Panc1 (cell line): ENCODE measurements around the gene TRIM2. TPM values are rescaled to one million over a fixed set of nuclear protein-coding genes. Genes with fewer than 3 reads are reported as not detected.

Source experiments
- ATAC-seq: fragments of 200-7000 bp; cut with Tn5 transposase; 2 replicates; pipeline ENCODE4 v1.9.1; 2020; ENCODE audit warnings: mild to moderate bottlenecking, moderate library complexity
- BruUV-seq: library from RNA; stranded (reverse); fragments of 400-500 nt; replicated peaks from 2 replicates; lab custom pipeline; 2021; lab: Mats Ljungman, UMichigan
- CTCF ChIA-PET: fragments of 300-600 bp; sonication (Branson Sonifier 250); formaldehyde crosslinking; loops from one replicate; lab custom pipeline; 2022; ENCODE audit warnings: antibody characterized with exemption; lab: Charles Lee
- POLR2A ChIA-PET: fragments of 300-600 bp; sonication (Branson Sonifier 250); formaldehyde crosslinking; loops from one replicate; lab custom pipeline; 2022; ENCODE audit warnings: antibody characterized with exemption; lab: Charles Lee
- DNase-seq: peaks from one replicate; pipeline ENCODE4 v3.0.0-alpha.2; 2010; ENCODE audit warnings: low read depth, low spot score
- H3K27ac ChIP-seq: 2 replicates; pipeline ENCODE4 v1.5.1; 2011; ENCODE audit warnings: mild to moderate bottlenecking, low read length, inconsistent platforms
- H3K27me3 ChIP-seq: fragments of 200-500 bp; sonication (Bioruptor generic); 2 replicates; pipeline ENCODE4 v1.6.0; 2014; ENCODE audit warnings: low read length, inconsistent platforms; ENCODE audit not compliant: control insufficient read depth, insufficient read depth
- H3K36me3 ChIP-seq: fragments of 200-500 bp; sonication (Bioruptor generic); 2 replicates; pipeline ENCODE4 v1.5.1; 2014; ENCODE audit warnings: inconsistent platforms, mild to moderate bottlenecking, low read length, moderate library complexity; ENCODE audit not compliant: control insufficient read depth, insufficient read depth
- H3K4me1 ChIP-seq: 2 replicates; pipeline ENCODE4 v1.5.1; 2011; ENCODE audit warnings: inconsistent platforms, mild to moderate bottlenecking, low read length, moderate library complexity; ENCODE audit not compliant: control insufficient read depth, insufficient read depth
- H3K4me3 ChIP-seq, 2 experiments: 2 replicates each; pipeline ENCODE4 v1.5.1; 2011 to 2012; ENCODE audit warnings: low read depth in 2 of 2, low read length in 2 of 2, mild to moderate bottlenecking in 2 of 2, inconsistent platforms in 1 of 2, moderate library complexity in 1 of 2
- H3K9me3 ChIP-seq: fragments of 200-500 bp; sonication (Bioruptor generic); 2 replicates; pipeline ENCODE4 v1.5.1; 2014; ENCODE audit warnings: low read depth, mild to moderate bottlenecking, inconsistent platforms, low read length, moderate library complexity; ENCODE audit not compliant: control insufficient read depth, insufficient read depth
- POLR2AphosphoS5 ChIP-seq: IDR thresholded peaks from 2 replicates; pipeline ENCODE4 v1.6.1; 2012; ENCODE audit warnings: mild to moderate bottlenecking, low read depth, low read length, moderate library complexity
- SIN3A ChIP-seq: IDR thresholded peaks from 2 replicates; pipeline ENCODE4 v1.6.1; 2012; ENCODE audit warnings: low read depth, mild to moderate bottlenecking, low read length, moderate library complexity, borderline replicate concordance; ENCODE audit not compliant: insufficient read depth
- TCF7L2 ChIP-seq: IDR thresholded peaks from 2 replicates; pipeline ENCODE4 v1.6.1; 2011; ENCODE audit warnings: mild to moderate bottlenecking, low read depth, low read length, inconsistent platforms
- in situ Hi-C: cut with HindIII; loops from 2 replicates; pipeline ENCODE4 v1.10.0; 2016; ENCODE audit warnings: low sequenced_read_pairs, low pct_unique_long_range_greater_than_20kb
- intact Hi-C: fragments of 100-400 bp; cut with micrococcal nuclease; formaldehyde crosslinking; loops from one replicate; pipeline ENCODE4 v1.10.0; 2022; ENCODE audit not compliant: unreplicated experiment
- total RNA-seq: library from RNA; stranded (reverse); gene quantifications from one replicate; pipeline ENCODE4 v1.2.1, GENCODE V29; 2021; ENCODE audit not compliant: unreplicated experiment
- TF ChIP-seq, protein P1 (sequence below): fragments of 450-650 bp; IDR thresholded peaks from 2 replicates; pipeline ENCODE4 v1.5.1; 2017; ENCODE audit warnings: mild to moderate bottlenecking
- TF ChIP-seq, protein P2 (sequence below), 2 experiments: IDR thresholded peaks; 2 replicates each; pipeline ENCODE4 v1.6.1; 2011 to 2012; ENCODE audit warnings: low read depth in 2 of 2, control low read depth in 1 of 2, low read length in 1 of 2, mild to moderate bottlenecking in 1 of 2, moderate library complexity in 1 of 2; ENCODE audit not compliant: insufficient read depth in 1 of 2

Gene TRIM2
- total RNA-seq, 1 experiment from 2014 or later, result 18.9 TPM

GRCh38 chr4:153218961-153219360, 14.7 kb downstream of the TRIM2 start:
- POLR2A ChIA-PET, result no interaction called here
- TF ChIP-seq SIN3A (no peak), TCF7L2 (no peak)
- TF ChIP-seq, protein P1, sequence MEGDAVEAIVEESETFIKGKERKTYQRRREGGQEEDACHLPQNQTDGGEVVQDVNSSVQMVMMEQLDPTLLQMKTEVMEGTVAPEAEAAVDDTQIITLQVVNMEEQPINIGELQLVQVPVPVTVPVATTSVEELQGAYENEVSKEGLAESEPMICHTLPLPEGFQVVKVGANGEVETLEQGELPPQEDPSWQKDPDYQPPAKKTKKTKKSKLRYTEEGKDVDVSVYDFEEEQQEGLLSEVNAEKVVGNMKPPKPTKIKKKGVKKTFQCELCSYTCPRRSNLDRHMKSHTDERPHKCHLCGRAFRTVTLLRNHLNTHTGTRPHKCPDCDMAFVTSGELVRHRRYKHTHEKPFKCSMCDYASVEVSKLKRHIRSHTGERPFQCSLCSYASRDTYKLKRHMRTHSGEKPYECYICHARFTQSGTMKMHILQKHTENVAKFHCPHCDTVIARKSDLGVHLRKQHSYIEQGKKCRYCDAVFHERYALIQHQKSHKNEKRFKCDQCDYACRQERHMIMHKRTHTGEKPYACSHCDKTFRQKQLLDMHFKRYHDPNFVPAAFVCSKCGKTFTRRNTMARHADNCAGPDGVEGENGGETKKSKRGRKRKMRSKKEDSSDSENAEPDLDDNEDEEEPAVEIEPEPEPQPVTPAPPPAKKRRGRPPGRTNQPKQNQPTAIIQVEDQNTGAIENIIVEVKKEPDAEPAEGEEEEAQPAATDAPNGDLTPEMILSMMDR, result no peak
- TF ChIP-seq, protein P2, sequence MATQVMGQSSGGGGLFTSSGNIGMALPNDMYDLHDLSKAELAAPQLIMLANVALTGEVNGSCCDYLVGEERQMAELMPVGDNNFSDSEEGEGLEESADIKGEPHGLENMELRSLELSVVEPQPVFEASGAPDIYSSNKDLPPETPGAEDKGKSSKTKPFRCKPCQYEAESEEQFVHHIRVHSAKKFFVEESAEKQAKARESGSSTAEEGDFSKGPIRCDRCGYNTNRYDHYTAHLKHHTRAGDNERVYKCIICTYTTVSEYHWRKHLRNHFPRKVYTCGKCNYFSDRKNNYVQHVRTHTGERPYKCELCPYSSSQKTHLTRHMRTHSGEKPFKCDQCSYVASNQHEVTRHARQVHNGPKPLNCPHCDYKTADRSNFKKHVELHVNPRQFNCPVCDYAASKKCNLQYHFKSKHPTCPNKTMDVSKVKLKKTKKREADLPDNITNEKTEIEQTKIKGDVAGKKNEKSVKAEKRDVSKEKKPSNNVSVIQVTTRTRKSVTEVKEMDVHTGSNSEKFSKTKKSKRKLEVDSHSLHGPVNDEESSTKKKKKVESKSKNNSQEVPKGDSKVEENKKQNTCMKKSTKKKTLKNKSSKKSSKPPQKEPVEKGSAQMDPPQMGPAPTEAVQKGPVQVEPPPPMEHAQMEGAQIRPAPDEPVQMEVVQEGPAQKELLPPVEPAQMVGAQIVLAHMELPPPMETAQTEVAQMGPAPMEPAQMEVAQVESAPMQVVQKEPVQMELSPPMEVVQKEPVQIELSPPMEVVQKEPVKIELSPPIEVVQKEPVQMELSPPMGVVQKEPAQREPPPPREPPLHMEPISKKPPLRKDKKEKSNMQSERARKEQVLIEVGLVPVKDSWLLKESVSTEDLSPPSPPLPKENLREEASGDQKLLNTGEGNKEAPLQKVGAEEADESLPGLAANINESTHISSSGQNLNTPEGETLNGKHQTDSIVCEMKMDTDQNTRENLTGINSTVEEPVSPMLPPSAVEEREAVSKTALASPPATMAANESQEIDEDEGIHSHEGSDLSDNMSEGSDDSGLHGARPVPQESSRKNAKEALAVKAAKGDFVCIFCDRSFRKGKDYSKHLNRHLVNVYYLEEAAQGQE (IDR thresholded peaks at IDR 0.05; ENCODE audit: insufficient read depth in 1 of 2, low read depth in 2 of 2, low read length in 1 of 2), result no peak
- in situ Hi-C loops, result no loop called here
- Histone ChIP-seq H3K27me3 (no peaks in the 10 kb centered on the region), H3K4me1 (no peaks in the 10 kb centered on the region; the same call in 1 of the 2 replicates), H3K9me3 (no peaks in the 10 kb centered on the region), H3K36me3 (no peaks in the 10 kb centered on the region), H3K27ac (no peak overlapping the region), H3K4me3 (no peak overlapping the region)
- ATAC-seq (no peak), DNase-seq (no peak)
- CTCF ChIA-PET, result no interaction called here
- no TSS peak for BruUV-seq
- intact Hi-C loops, result no loop called here

DNA sequence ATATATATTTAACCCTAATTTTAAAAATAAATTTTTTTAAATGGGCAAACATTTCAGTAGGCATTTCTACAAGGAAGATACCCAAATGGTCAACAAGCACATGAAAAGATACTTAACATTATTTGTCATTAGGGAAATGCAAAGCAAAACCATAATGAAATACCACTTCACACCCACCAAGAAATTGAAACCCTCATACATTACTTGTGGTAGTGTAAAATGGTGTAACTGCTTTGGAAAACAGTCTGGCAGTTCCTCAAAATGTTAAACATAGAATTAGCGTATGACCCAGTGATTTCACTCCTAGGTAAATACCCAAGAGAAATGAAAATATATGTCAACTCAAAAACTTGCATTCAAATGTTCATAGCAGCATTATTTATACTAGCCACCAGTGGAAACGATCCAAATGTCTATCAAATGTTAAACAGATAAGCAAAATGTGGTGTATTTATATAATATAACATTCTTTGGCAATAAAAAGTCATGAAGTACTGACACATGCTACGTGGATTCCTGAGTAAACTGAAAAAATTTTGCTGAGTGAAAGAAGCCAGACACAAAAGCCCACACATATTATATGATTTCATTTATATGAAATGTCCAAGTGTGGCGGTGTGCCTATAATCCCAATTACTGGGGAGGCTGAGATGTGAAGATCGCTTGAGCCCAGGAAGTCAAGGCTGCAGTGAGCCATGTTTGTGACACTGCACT, 16.6 kb downstream of the TRIM2 start:
- ChIA-PET CTCF (interaction anchor here (0.8 kb wide), 1 partner anchor 20 kb away, joined by 27 read pairs; no protein-coding TSS in a partner anchor), POLR2A (no interaction called here)
- in situ Hi-C loops, result no loop called here
- Histone ChIP-seq H3K27me3 (no peaks in the 10 kb centered on the region), H3K4me1 (no peaks in the 10 kb centered on the region; the same call in 1 of the 2 replicates), H3K27ac (no peak overlapping the region), H3K9me3 (peaks cover 6% of the 10 kb centered on the region; the same call in 1 of the 2 replicates), H3K36me3 (no peaks in the 10 kb centered on the region), H3K4me3 (no peak overlapping the region)
- DNase-seq (no peak), ATAC-seq (no peak)
- BruUV-seq, result no TSS peak
- TF ChIP-seq, protein P2 (IDR thresholded peaks at IDR 0.05; ENCODE audit: insufficient read depth in 1 of 2, low read depth in 2 of 2, low read length in 1 of 2), result no peak
- TF ChIP-seq, protein P1, result no peak
- TF ChIP-seq TCF7L2 (no peak), POLR2AphosphoS5 (no peak), SIN3A (no peak)
- intact Hi-C loops, result no loop called here
